Endothelial cell of umbilical vein (primary cell): ENCODE results near the gene P2RX1. TPM values are rescaled to one million over a fixed set of nuclear protein-coding genes. Genes with fewer than 3 reads are reported as not detected.

Source experiments
- BruUV-seq: library from RNA; stranded (reverse); fragments of 400-500 nt; replicated peaks from 2 replicates; lab custom pipeline; 2021; lab: Mats Ljungman, UMichigan
- CTCF ChIA-PET: fragments of 300-600, 350-600 bp; sonication (Branson Sonifier 250); formaldehyde crosslinking; loops from one replicate; lab custom pipeline; 2021; ENCODE audit warnings: antibody characterized with exemption, inconsistent platforms; lab: Charles Lee
- POLR2A ChIA-PET: fragments of 300-600, 350-600 bp; sonication (Branson Sonifier 250); formaldehyde crosslinking; loops from one replicate; lab custom pipeline; 2021; ENCODE audit warnings: antibody characterized with exemption, inconsistent platforms; lab: Charles Lee
- DNase-seq: peaks from one replicate; pipeline ENCODE4 v3.0.0-alpha.2; 2011; ENCODE audit warnings: low read depth, low spot score
- FAIRE-seq: peaks from 2 replicates; lab custom pipeline; 2011; peaks lifted over from hg19 to GRCh38; lab: Jason Lieb, UNC
- H2AFZ ChIP-seq: 2 replicates; pipeline ENCODE4 v1.6.0; 2012; ENCODE audit warnings: low read depth, low read length, control low read depth, inconsistent platforms
- H3K27ac ChIP-seq: 2 replicates; pipeline ENCODE4 v1.5.1; 2011; ENCODE audit warnings: low read depth, mild to moderate bottlenecking, control low read depth, low read length, moderate library complexity; ENCODE audit not compliant: insufficient read depth
- H3K27me3 ChIP-seq, 2 experiments: 2 replicates each; pipeline versions ENCODE4 v1.6.0 to v1.6.1; 2011; ENCODE audit warnings: low read length in 2 of 2, mixed read lengths in 1 of 2; ENCODE audit not compliant: control insufficient read depth in 2 of 2, insufficient read depth in 2 of 2
- H3K36me3 ChIP-seq, 2 experiments: 2 replicates in 1 of 2; 3 replicates in 1 of 2; pipeline ENCODE4 v1.5.1; 2011; ENCODE audit warnings: low read length in 2 of 2, mild to moderate bottlenecking in 1 of 2, moderate library complexity in 1 of 2; ENCODE audit not compliant: control insufficient read depth in 2 of 2, insufficient read depth in 2 of 2; ENCODE audit errors: extremely low read depth in 1 of 2
- H3K4me1 ChIP-seq: 3 replicates; pipeline ENCODE4 v1.5.1; 2011; ENCODE audit warnings: mild to moderate bottlenecking, low read length; ENCODE audit not compliant: control insufficient read depth, insufficient read depth; ENCODE audit errors: extremely low read depth
- H3K4me2 ChIP-seq: 2 replicates; pipeline ENCODE4 v1.6.1; 2011; ENCODE audit warnings: low read length, control low read depth, mixed read lengths; ENCODE audit not compliant: insufficient read depth
- H3K4me3 ChIP-seq, 3 experiments: fragments of 200-600 bp in 1 of 3; sonication (generic), shearing (Covaris generic) in 1 of 3; replicated peaks in 1 of 3; 2 replicates each; pipeline ENCODE4 v1.5.1; 2011 to 2016; ENCODE audit warnings: control low read depth in 3 of 3, low read length in 3 of 3, mild to moderate bottlenecking in 2 of 3, inconsistent platforms in 1 of 3, low read depth in 1 of 3, moderate library complexity in 1 of 3; ENCODE audit not compliant: insufficient read depth in 1 of 3
- H3K79me2 ChIP-seq: 2 replicates; pipeline ENCODE4 v1.6.0; 2012; ENCODE audit warnings: low read length, inconsistent platforms; ENCODE audit not compliant: control insufficient read depth, insufficient read depth
- H3K9ac ChIP-seq: replicated peaks from 2 replicates; pipeline ENCODE3; 2011; ENCODE audit warnings: low read length, control low read depth; ENCODE audit not compliant: insufficient read depth; ENCODE audit errors: extremely low read depth
- H3K9me1 ChIP-seq: replicated peaks from 3 replicates; pipeline ENCODE4 v1.6.0; 2011; ENCODE audit warnings: mild to moderate bottlenecking, low read length; ENCODE audit not compliant: control insufficient read depth, insufficient read depth; ENCODE audit errors: extremely low read depth
- H3K9me3 ChIP-seq: replicated peaks from 2 replicates; pipeline ENCODE4 v1.5.1; 2012; ENCODE audit warnings: low read length, inconsistent platforms; ENCODE audit not compliant: control insufficient read depth, insufficient read depth
- H4K20me1 ChIP-seq: replicated peaks from 2 replicates; pipeline ENCODE3; 2011; ENCODE audit warnings: mild to moderate bottlenecking, low read length; ENCODE audit not compliant: control insufficient read depth, insufficient read depth; ENCODE audit errors: extremely low read depth
- EZH2 ChIP-seq: IDR thresholded peaks from 2 replicates; pipeline ENCODE4 v1.6.1; 2012; ENCODE audit warnings: borderline replicate concordance, low read depth, mild to moderate bottlenecking, moderate library complexity, low read length, inconsistent platforms; ENCODE audit not compliant: severe bottlenecking
- FOS ChIP-seq: IDR thresholded peaks from 2 replicates; pipeline ENCODE4 v1.6.1; 2011; ENCODE audit warnings: mild to moderate bottlenecking, low read length, moderate library complexity, borderline replicate concordance; ENCODE audit not compliant: insufficient read depth
- GATA2 ChIP-seq: IDR thresholded peaks from 2 replicates; pipeline ENCODE4 v1.7.0; 2011; ENCODE audit warnings: low read depth, mild to moderate bottlenecking, moderate library complexity, mixed read lengths, low read length; ENCODE audit not compliant: insufficient read length, insufficient read depth
- JUN ChIP-seq: IDR thresholded peaks from 2 replicates; pipeline ENCODE4 v1.6.1; 2011; ENCODE audit warnings: borderline replicate concordance, low read depth; ENCODE audit not compliant: insufficient read length, insufficient read depth
- MYC ChIP-seq: IDR thresholded peaks from one replicate; pipeline ENCODE4 v1.6.1; 2011; ENCODE audit warnings: mild to moderate bottlenecking, low read depth, low read length
- POLR2A ChIP-seq: IDR thresholded peaks from 2 replicates; pipeline ENCODE4 v1.6.1; 2012; ENCODE audit warnings: low read depth, mild to moderate bottlenecking, control low read depth, low read length
- POLR2AphosphoS5 ChIP-seq: IDR thresholded peaks from 2 replicates; pipeline ENCODE4 v1.6.1; 2012; ENCODE audit warnings: low read depth, mild to moderate bottlenecking, control low read depth, low read length, moderate library complexity; ENCODE audit not compliant: insufficient read depth
- dilution Hi-C: fragments of 300-500 bp; cut with MboI; formaldehyde crosslinking; loops from one replicate; pipeline ENCODE4 v1.15.0; 2019; ENCODE audit warnings: low sequenced_read_pairs; ENCODE audit not compliant: extremely low pct_ligation_motif_present
- intact Hi-C: fragments of 100-400 bp; cut with micrococcal nuclease; formaldehyde crosslinking; loops from one replicate; pipeline ENCODE4 v1.10.0; 2022
- polyA plus RNA-seq, 4 experiments: library from polyadenylated mRNA; depleted of rRNA in 3 of 4; stranded (reverse) in 3 of 4; unstranded in 1 of 4; fragments of >200 nt; gene quantifications; 2 replicates each; pipeline versions ENCODE4 v1.2.1 to v1.2.3, GENCODE V29; 2011 to 2012; ENCODE audit warnings: missing spikeins in 1 of 4
- total RNA-seq: library from RNA; stranded (reverse); gene quantifications from 2 replicates; pipeline ENCODE4 v1.2.3, GENCODE V29; 2021
- TF ChIP-seq, protein P1 (sequence below): IDR thresholded peaks from 2 replicates; pipeline ENCODE4 v1.6.1; 2011; ENCODE audit not compliant: insufficient read depth, insufficient read length
- TF ChIP-seq, protein P2 (sequence below), 2 donors: IDR thresholded peaks; 1 replicate in 1 of 2; 2 replicates in 1 of 2; pipeline ENCODE4 v1.5.1; 2011; ENCODE audit warnings: low read length in 2 of 2, mild to moderate bottlenecking in 2 of 2, moderate library complexity in 2 of 2, control low read depth in 1 of 2, inconsistent platforms in 1 of 2, low read depth in 1 of 2; ENCODE audit not compliant: insufficient read depth in 1 of 2; ENCODE audit errors: extremely low read depth in 1 of 2

Gene P2RX1
- total and polyA plus RNA-seq, 2 donors (not counting 3 experiments of a cell fraction or from before 2014, with no cell fraction given): not detected

DNA sequence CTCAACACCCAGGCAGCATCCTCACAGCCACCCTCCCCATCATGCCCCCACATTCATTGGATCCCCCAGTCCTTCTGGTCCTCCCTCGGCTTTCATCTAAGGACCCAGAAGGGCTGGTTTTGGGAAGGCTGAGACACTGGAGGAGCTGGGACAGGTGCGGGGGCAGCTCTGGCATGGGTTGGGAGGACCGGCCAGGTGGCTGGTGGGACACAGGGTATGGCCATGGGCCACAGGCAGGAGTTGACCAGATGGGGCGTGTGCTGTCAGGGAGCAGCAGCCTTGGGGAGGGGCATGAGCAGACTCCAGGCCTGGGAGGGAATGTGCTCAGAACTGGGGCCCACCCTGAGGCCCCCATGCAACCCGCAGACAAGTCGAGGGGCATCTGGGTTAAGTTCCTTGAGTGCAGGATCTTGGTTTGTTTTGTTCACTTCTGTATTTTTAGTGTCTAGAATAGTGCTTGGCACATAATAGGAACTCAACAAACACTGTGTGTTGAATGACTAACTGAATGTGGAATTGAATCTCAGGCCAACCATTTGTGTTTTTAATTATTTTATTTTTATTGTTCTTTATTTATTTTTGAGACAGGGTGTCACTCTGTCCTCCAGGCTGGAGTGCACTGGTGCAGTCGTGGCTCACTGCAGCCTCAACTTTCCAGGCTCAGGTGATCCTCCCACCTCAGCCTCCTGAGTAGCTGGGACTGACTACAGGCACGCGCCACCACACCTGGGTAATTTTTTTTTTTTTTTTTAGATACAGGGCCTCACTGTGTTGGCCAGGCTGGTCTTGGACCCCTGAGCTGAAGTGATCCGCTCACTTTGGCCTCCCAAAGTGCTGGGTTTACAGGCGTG is 5.6 kb downstream of the P2RX1 start:
- intact Hi-C loops: no loop called here
- no TSS peak for BruUV-seq
- CTCF ChIA-PET: interaction anchor here (0.7 to 5.0 kb wide), 5 partner anchors 17 to 862 kb away, joined by 4 to 84 read pairs (median 15); partner anchors contain the start of gene CAMKK1

More for the DNA sequence above, 5.6 kb downstream of the P2RX1 start:
- H3K4me1 ChIP-seq: no peaks in the 10 kb centered on the region
- DNase-seq: no peak
- no peak overlapping the region for H3K4me2 ChIP-seq
- H2AFZ ChIP-seq: no peak overlapping the region
- no peak overlapping the region for H3K9ac ChIP-seq
- H3K9me1 ChIP-seq: no peaks in the 10 kb centered on the region
- no peaks in the 10 kb centered on the region for H3K27me3 ChIP-seq
- no peak for FAIRE-seq
- H3K36me3 ChIP-seq: no peaks in the 10 kb centered on the region
- dilution Hi-C loops: no loop called here
- POLR2A ChIA-PET: no interaction called here
- H4K20me1 ChIP-seq: no peaks in the 10 kb centered on the region
- H3K79me2 ChIP-seq: no peaks in the 10 kb centered on the region
- no peaks in the 10 kb centered on the region for H3K9me3 ChIP-seq
- H3K27ac ChIP-seq: no peak overlapping the region
- TF ChIP-seq FOS: no peak
- no peak for TF ChIP-seq MYC
- TF ChIP-seq, protein P1, sequence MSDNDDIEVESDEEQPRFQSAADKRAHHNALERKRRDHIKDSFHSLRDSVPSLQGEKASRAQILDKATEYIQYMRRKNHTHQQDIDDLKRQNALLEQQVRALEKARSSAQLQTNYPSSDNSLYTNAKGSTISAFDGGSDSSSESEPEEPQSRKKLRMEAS: no peak
- TF ChIP-seq JUN: no peak
- TF ChIP-seq EZH2: no peak
- no peak for TF ChIP-seq POLR2AphosphoS5
- TF ChIP-seq POLR2A: no peak
- no peak for TF ChIP-seq GATA2
- TF ChIP-seq, protein P2, sequence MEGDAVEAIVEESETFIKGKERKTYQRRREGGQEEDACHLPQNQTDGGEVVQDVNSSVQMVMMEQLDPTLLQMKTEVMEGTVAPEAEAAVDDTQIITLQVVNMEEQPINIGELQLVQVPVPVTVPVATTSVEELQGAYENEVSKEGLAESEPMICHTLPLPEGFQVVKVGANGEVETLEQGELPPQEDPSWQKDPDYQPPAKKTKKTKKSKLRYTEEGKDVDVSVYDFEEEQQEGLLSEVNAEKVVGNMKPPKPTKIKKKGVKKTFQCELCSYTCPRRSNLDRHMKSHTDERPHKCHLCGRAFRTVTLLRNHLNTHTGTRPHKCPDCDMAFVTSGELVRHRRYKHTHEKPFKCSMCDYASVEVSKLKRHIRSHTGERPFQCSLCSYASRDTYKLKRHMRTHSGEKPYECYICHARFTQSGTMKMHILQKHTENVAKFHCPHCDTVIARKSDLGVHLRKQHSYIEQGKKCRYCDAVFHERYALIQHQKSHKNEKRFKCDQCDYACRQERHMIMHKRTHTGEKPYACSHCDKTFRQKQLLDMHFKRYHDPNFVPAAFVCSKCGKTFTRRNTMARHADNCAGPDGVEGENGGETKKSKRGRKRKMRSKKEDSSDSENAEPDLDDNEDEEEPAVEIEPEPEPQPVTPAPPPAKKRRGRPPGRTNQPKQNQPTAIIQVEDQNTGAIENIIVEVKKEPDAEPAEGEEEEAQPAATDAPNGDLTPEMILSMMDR (IDR thresholded peaks at IDR 0.05; ENCODE audit: extremely low read depth in 1 of 2, insufficient read depth in 1 of 2, low read depth in 1 of 2, low read length in 2 of 2): no peak
- H3K4me3 ChIP-seq: no peak overlapping the region
